Hindlimb muscle (tissue), 1 donor: Measurements from ENCODE around the gene FGFR3. TPM values are rescaled to one million over a fixed set of nuclear protein-coding genes. Genes with fewer than 3 reads are reported as not detected.

ENCODE experiments used
- DNase-seq: peaks from one replicate; pipeline ENCODE4 v3.0.0-alpha.2; 2013
- polyA plus RNA-seq: library from polyadenylated mRNA; unstranded; fragments of 120-200 nt; gene quantifications from one replicate; pipeline ENCODE4 v1.2.1, GENCODE V29; 2013; ENCODE audit not compliant: insufficient read length

FGFR3 gene
- polyA plus RNA-seq, 1 donor = 1.8 TPM

DNA sequence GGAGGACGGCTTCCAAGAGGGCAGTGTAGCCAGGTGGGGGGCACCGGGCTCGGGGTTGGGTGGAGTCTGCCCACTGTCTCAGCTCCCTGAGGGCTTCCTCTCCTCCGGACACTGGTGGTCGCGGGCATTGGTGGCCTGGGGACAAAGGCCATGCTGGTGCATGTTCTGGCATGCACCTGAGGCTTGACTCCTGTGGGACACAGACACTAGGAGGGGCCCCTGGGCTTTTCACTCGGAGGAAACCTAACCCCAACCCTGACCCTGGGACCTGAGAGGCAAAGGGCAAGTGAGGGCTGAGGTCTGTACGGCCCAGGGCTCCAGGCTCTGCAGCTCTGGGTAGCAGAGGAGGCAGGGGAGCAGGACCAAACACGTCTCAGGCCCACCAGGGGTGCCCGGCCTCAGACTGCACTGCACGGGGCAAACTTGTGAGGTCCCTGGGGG is 22.3 kb upstream of the FGFR3 start:
- DNase-seq = no peak

DNA sequence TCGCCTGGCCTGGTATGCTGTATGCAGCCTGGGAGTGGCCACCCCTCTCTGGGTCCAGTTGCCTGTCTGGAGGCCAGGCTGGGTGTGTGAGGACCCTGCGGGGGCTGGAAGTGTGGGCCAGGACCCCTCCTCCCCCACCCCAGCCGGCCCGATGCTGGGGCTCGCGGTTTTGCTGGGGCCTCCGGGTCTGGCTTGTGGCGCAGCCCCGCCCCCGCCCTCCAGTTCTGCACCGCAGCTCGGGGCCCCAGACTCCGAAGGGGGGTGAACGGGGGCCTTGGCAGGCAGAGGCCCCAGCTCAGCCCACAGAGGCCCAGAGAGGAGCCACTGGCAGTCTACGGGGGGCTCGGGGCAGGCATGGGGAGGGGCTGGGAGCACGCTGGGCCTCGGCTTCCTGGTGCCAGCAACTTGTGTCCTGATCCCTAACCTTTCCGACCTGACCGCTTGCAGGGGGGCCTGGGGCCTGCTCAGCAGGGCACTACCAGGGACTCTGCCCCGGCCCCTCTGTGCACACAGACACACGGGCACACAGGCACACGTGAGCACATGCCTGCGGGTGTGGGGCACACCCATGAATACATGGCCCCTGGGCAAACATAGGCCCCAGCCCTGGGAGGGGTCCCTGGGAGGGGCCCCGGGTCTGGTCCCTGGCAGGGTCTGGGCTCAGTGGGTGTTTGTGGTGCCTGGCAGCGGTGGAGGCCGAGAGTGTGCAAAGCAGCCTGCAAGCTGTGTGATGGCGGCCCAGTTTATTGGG is 21.4 kb upstream of the FGFR3 start:
- DNase-seq = no peak

DNA sequence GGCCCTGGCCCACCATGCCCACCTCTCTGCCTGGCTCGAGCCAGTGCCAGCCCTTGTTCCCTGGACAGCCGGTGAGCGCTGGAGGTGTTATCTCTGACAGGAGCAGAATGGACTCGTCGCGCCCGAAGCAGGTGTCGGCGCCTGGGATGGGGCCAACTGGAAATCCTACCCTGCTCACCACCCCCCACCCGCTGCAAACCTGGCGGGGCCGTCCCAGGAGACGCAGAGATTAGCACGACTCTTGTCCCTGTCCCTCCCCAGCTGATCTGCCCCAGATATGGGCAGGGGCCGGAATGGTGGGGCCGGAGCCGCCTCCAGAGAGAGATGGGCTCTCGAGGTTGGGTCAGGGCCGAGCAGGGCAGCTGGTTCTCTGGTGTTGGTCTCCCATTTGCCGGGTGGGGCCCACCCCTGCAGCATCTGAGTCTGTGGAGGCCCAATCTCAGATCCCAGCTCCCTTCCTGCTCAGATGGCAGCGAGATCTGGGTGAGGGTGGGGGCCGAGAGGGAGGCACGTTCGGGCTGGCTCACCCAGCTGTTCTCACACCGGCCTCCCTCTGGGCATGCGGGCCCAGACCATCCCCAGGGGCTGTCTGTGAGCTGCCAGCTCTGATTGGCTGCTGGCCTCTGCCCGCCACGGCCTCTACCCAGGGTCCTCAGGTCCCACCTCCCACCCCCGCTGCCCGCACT is 20.1 kb upstream of the FGFR3 start:
- no peak for DNase-seq

DNA sequence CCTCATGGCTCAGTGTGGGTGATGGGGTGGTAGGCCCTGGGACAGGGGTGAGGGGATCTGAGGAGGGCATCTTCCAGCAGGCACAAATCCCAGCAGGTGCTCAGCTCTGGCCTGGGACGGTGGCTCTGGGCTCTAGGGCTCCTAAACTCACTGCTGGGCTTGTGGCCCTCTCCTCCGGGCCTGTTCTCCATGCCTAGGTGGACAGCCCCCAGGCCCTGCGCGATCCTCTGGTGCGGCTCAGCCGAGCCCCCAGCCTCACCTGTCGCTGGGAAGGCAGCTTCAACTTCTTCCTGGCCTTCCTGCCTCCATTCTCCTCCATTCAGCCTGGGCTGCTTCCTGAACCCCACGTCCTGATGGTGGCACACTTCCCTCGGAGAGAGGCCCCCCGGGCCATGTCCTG is 19.3 kb upstream of the FGFR3 start:
- DNase-seq = no peak

DNA sequence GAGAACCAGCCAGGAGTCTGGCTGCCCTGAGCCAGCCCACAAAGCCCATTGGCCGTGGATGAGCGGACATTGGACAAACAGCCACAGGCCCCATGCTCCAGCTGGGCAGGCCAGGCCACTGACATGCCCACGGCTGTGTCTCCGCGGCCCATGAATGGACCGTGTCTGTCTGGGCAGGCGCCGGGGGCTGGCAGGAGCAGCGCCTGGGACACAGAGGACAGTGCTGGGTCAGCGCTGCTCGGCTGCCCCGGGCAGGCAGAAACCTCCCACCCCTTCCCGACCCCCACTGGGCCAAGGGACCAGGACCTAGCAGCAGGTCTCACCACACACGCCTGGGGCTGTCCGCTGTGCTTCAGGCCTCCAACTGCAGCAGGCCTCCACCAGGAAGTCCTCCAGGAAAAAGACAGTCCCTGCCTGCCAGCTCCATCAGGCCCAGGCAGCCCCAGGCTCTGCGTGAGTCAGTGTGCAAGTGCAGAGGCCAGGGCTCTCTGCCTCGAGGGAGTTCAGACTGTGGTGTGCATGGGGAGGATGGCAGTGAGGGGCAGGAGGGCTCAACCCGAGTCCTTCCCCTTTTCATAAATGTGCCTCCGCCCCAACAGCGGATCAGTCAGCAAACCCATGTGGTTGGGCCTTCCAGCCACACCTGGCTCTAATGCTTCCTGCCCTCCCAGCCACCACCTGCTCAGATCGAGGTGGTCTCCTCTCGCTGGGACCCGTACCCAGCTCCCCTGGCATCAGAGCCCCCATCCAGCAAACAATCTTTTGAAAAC is 17.2 kb upstream of the FGFR3 start:
- DNase-seq = no peak

DNA sequence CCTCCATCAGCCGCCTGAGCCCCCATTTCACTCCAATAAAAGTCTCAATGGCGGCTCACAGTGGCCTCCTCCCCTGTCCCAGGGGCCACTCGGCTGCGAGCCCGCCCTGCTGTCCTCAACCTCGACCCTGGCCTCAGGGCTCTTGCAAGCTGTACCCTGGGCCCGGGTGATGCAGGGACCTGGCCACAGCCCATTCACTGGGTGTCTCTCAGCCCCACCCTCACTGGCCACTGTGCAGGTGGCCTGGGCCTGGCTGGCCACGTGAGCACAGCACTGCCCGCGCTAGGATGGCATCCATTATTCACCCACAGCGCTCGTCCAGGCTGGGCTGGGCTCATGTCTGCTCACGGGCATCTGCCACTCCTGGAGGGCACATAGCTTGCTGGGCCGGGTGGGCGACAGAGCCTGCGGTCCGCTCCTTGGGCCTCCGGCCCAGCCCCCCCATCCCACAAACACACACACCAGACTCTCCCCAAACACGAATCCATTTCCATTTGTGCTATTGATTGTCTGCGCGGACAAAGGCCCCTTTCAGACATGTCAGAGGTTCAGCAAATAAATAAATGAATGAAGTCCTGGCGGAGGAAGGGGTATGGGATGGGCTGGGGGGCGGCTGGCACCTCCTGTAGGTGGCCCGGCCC is 16.5 kb upstream of the FGFR3 start:
- DNase-seq = no peak

DNA sequence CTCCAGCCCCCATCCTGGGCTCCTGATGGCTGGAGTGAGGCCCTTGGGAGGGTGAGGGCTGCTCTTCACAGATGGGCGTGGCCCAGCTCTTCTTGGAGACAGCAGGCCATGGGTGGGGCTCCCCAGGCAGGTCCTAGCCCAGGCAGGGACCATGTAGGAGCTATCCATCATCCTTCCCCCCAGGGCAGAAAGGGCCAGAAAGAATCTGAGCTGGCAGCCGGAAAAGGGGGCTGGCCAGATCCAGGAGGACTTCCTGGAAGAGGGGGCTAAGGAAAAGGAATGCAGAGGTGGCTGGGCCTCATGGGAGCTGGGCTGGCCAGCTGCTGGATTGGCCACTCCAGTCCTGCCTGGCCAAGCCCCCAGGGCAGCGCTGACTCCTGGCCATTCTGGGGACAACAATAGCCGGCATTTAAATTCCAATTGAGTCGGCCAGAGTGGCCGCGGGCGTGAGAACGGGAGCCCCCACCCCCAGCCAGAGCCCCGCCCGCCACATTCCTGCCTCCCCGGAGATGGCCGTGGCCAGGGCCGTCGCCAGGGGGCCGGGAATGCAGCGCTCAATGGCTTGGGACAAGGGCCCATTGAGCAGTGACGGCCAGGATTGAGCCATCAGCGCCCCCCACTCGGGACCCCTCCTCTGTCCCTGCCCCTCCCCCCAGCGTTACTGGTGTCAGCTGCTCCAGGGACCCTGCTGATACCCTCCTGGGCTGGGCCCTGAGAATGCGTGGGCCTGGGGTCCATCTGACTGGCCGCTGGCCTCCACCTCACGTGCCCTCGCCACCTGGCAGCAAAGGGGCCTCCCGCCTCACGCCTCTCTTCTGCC is 15.1 kb upstream of the FGFR3 start:
- DNase-seq = no peak

DNA sequence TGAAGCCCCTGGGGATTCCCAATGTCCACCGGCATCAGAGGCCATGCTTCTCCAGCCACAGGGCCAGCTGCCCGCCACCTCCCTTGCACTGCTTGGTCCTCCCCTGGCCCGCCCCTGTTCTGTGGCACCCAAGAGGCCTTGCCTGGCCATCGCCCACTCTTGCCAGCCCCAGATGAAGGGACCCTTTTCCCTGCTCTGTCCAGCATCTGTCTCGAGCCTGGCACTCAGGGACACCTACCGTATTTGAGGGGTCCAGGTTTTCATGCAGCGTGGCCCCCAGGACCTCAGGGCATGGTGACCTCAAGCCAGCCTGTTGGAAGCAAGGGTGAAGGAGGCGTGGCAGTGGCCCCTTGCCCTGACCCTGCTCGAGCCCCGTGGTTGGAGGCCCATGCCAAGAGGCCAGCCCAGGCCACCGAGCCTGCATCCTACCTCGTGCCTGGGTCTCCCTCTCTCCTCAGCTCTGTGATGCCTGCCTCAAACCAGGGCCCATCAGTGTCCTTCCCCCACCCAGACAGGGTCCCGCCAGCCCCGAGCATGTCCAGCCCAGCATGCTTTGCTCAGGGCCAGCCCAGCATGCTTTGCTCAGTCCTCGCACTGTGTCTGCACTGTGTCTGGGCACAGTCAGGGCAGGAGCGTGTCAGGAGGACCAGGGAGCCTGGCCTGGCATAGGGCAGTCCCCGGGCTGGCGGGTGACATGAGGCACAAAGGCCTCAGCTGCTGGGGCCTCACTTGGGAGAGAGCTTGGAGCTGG is 14.3 kb upstream of the FGFR3 start:
- no peak for DNase-seq

DNA sequence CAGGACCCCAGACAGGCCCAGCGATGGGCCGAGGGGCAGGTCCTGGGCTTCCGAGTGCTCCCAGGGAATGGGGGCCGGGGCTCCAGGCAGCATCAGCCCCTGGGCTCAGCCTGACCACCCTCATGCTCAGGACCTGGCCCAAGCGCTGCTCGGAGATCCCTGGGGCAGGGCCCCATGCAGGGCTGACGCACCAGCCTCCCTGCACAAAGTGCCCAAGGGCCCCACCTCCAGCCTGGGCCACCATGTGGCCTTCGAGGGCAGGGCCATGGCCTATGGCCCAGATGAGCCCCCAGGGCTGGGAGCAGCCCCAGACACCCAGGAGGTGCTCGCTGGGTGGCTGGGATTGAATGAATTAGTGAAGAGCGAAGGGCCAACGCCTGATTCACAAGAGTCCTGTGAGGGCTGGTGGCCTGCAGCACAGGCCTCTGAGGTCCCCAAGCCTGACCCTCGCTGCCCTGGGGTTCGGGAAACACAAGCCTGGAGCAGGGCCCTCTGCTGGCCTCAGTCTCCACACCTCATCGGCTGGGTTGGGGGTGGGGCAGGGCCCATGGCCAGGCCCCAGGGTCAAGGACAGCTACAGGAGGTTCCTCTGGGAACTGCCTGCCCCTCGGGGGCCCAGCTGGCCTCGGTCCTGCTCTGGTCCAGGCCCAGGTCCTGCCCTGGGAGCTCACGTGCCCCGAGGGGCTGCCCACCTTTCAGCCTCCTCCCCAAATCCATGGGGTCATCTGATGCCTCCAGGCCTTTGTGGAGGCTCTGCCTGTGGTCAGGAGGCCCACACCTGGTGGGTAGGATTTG is 13.3 kb upstream of the FGFR3 start:
- no peak for DNase-seq

DNA sequence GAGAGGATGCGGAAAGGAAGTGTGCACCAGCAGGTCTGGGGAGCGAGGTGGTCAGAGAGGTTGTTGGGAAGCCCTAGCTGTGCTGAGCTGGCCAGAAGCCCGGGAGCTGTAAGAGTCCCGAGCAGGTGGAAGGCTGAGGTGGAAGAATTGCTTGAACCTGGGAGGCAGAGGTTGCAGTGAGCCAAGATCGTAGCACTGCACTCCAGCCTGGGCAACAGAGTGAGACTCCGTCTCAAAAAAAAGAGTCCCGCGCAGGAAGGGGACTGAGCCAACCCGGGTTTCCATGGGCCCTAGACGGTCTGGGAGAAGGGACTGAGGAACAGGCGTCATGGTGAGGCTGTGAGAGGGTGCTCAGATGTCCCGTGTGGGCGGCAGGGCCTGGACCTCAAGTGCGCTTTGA is 12.7 kb upstream of the FGFR3 start:
- DNase-seq = no peak

DNA sequence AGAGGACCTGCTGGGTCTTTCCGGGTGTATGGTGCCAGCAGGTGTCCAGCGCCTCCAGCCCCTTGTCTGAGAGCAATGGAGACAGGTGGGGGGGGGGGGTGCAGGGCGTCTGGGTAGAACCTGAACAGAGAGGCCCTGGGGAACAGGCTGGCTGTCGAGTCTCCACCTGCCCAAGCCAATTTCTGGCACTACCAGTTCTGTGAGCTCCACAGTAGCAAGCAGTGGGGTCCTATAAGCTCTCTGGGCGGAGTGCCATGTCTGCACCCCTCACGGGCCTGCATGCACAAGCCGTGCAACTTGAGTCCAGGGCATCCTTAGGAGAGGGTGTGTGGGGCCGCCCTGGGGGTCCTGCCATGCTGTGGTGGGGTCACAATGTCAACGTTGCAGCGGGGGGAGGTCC is 10.1 kb upstream of the FGFR3 start:
- no peak for DNase-seq

DNA sequence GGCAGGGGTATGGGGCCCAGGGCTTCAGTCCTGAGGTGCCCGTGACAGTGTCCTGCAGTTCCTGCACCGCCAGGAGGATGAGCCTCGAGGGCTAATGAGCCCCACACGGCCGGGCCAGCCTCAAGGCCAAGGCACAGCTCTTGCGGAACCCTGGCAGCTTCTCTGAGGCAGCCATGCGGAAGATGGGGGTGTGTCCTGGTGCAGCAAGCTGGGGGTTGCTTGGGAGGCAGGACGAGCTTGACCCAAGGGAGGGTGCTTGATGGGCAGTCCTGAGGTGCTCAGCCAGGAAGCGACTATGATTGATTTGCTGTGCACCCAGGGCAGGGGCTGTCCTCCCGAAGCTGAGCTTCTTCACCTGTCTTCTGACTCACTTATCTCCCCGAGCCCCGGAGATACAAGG is 9.1 kb upstream of the FGFR3 start:
- DNase-seq = no peak

DNA sequence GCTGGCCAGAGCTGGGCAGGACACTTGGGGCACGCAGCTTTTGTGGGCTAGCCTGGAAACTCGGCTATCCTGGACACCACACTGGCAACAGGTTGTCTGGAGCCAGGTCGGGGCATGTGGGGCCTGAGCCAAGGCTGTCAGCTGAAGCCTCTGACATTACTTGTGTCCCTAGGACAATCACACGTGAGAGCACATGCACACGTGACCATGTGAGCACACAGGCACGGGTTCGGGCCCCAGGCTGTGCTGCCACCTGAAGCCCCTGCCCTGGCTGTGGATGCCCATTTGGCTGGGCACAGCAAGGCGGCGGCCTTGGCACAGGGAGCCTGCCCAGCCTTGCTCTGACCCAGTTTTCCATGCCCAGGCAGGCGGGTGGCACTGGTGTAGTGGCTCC is 8.7 kb upstream of the FGFR3 start:
- no peak for DNase-seq

DNA sequence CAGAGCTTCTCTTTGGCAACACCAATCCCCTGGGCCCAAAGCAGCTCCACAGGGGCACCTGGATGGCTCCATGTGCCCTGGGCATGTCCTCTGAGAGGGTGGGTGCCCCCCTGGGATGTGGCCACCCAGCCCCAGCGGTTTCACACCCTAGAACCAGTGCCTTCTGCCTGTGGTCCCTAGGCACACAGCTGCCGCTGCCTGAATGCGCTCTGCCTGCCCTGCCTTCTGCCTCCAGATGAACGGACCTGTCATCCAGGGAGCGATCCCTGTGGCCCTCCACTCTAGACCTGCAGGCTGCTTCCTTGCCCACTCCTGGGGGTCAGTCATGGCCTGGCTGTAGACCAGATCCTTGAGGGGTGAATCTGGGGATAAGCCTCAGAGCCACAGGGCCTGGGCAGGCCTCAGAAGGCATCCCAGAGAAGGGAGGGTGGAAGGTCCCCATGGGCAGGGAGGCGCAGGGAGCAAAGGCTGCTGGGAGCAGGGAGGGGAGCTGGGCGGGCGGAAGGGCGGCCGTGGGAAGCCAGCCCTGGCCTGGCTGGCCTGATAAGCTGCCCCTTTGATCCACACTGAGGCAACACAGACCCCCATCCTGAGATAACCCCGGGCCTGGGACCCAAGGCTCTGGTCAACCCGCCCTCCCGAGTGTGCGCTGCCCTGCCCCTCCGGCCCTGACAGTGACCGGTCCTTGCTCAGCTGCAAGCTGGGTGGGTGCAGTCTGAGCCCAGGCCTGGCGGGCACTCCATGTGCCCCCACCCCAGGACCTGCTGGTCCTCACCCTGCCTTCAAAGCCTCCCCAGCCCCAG is 8.1 kb upstream of the FGFR3 start:
- DNase-seq = no peak

DNA sequence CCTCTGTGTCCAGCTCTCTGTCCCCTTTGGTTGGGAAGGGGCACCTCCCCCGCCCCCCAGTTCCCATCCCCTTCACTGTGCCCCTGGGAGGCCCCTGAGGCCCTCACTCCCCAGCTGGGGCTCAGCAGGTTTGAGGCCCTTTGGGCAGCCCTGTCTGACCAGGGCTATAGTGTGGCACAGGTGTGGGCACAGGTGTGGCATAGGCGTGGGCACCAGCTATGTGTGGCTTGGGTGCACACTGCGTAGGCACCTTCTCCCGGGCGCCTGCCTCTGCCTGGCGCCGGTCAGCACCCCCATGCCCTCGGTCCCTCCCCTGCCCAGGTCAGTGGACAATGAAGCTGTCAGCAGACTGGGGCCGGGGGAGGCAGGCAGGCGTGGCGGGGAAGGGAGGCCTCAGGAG is 7.5 kb upstream of the FGFR3 start:
- DNase-seq = no peak

DNA sequence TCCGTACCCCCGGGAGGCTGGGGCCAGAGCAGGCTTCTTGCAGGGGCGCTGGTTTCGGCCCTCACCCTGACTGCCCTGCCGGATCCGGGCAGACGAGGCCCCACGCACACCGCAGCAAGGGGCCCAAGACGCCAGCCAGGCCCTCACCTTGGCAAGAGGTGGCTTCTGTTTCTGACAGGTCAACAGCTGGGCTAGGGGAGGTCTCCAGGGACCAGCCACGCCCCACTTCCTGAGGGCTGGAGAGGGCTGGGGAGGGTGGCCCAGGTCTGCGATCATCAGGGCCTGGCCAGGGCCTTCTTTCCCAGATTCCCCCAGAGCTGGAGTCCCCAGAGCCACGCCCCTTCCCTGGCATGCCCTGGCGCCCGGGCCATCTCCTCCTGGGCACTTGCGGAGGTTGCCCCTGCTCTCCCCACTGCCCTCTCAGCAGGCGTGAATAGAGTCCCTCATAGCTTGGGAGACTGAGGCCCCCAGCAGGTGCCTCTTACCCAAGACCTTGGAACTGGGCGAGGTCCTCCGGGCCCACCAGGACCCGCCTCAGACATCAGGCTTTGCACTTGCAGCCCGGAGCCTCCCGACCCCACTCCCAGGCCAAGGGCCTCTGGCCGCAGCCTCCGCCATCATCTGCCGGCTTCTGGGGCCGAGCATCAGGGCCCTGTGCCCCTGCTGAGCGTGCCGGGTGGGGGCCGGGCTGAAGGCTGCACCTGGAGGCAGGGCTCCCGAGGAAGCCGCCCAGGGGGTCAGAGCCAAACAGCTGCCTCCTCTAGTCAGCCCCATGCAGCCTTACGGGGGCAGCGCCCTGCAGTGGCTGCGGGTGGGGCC is 6.3 kb upstream of the FGFR3 start:
- no peak for DNase-seq

DNA sequence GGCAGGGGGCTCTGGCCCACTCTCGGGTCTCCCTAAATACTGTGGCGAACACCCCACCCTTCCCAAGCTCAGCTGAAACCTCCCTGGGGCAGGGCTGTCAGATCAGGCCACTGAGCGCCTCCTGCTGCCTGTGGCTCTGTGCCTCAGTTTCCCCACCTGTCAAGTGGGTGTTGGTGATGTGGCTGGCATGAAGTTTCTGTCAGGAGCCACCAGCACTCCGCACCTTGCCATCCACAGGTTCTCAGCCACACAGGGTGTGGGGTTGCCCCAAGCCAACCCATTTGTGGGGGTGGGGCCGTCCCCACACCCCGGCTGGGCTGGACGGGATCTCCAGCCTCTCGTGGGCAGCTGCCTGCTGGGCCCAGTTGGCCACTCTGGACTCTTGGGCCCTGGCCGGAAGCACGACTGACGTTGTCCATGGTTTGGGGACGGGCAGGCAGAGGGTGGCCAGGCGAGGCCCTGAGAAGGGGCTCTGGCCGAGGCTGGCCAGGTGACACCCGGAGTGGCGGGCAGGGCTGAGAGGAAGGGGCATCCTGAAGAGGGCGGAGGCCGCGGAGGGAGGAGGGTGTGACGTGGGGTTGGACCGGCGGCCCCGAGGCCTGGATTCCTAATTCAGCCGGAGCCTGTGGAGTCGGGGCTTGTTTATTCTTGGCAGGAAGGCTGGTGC is 5.5 kb upstream of the FGFR3 start:
- no peak for DNase-seq
